ENCODE data around the gene PIERCE2. TPM values are rescaled to one million over a fixed set of nuclear protein-coding genes. Genes with fewer than 3 reads are reported as not detected.
"Not testable (repeated sequence)": the region's sequence is repeated elsewhere in the genome, so short reads cannot be mapped to it uniquely, and the experiment has no call there.

The PIERCE2 gene
- total RNA-seq, 2 experiments from 2014 or later: 0.38 to 0.44 TPM

DNA sequence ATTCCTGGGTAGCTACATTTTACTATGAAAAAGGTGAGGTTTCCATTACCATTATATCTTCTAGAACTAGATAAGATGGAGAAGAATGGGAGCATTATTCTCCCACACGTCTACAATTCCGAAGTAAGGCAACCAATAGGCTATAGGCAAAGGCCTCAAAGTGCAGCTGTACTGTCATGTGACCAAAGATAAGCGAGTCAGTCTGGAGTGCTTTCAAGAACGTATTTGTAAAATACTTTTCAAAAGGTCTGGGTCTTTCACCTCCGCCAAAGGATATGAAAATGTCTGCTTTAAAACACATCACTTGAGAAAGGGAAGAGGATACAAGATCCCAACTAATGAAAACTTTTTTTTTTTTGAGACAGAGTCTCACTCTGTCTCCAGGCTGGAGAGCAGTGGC is 10.1 kb upstream of the PIERCE2 start:
- CTCF ChIA-PET: interaction anchor here (0.9 to 1.4 kb wide), 2 partner anchors 9 to 10 kb away, joined by 3 to 5 read pairs; partner anchors contain the start of genes CCPG1 and PIERCE2

DNA sequence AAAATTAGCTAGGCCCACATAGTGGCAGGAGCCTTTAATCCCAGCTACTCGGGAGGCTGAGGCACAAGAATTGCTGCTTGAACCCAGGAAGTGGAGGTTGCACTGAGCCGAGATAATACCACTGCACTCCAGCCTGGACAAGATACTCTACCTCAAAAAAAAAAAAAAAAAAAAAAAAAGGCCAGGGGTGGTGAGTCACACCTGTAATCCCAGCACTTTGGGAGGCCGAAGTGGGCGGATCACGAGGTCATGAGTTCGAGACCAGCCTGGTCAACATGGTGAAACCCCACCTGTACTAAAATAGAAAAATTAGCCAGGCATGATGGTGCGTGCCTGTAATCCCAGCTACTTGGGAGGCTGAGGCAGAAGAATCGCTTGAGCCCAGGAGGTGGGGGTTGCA is 8.2 kb upstream of the PIERCE2 start:
- intact Hi-C loops (cut with micrococcal nuclease): not testable (repeated sequence)
- peaks cover 31% of the 10 kb centered on the region for H3K4me1 Mint-ChIP-seq (ENCODE audit: low read depth)

More for the DNA sequence above, 10.1 kb upstream of the PIERCE2 start:
- peaks cover 22% of the 10 kb centered on the region for H3K36me3 Mint-ChIP-seq (ENCODE audit: low read depth)
- no peak overlapping the region for H3K4me3 Mint-ChIP-seq
- intact Hi-C loops (cut with micrococcal nuclease): no loop called here
- peaks cover 8% of the 10 kb centered on the region for H3K9me3 Mint-ChIP-seq
- H3K27ac Mint-ChIP-seq: no peak overlapping the region
- no peaks in the 10 kb centered on the region for H3K27me3 Mint-ChIP-seq (ENCODE audit: low read depth)
- H3K4me1 Mint-ChIP-seq (ENCODE audit: low read depth): peaks cover 20% of the 10 kb centered on the region
- no peak for DNase-seq

DNA sequence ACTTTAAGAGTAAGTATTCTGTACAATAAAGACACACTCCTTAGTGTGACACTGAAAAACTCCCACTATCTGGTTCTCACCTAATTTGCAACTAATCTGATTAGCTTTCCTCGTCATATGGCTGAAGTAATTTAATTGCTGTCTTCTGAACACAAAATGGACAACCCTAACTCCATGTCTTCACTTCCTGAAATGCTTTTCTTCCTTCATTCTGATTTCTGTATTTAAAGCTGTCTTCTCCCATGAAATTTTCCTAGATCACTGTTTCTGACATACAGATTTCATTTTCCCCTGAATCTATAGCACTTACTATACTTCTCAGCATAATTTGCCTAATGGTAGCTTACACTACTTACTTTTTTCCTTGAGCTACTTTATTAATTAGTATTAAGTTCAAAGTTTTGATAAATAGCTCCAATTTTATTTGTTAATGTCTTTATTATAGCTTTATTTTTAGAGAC is 6.5 kb upstream of the PIERCE2 start:
- intact Hi-C loops (cut with micrococcal nuclease): no loop called here
- H3K9me3 Mint-ChIP-seq: no peaks in the 10 kb centered on the region
- CTCF ChIA-PET: interaction anchor here (1.6 kb wide), 1 partner anchor 38 kb away, joined by 3 read pairs; no protein-coding TSS in a partner anchor

More for the DNA sequence above, 8.2 kb upstream of the PIERCE2 start:
- DNase-seq; H3K27me3 Mint-ChIP-seq (ENCODE audit: low read depth); H3K4me3 Mint-ChIP-seq; CTCF ChIA-PET; H3K27ac Mint-ChIP-seq; H3K9me3 Mint-ChIP-seq: not testable (repeated sequence)
- H3K36me3 Mint-ChIP-seq (ENCODE audit: low read depth): peaks cover 20% of the 10 kb centered on the region

DNA sequence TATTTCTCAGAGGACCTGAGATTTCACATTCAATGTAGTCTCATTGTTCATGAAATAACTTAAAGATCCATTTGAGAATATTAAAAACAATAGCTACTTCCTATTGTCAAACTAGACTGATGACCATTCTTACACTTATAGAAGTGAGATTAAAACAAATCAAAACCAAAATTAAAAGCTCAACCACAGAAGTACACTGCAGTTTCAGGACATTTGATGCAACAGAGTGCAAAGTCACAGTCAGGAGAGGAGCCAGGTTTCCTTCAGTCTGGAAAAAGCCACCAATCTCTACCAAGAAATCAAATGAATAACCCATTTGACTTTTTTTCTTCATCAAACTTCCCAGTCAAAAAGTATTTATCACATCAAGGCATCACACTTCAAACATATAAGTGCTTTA is 5.6 kb upstream of the PIERCE2 start:
- Mint-ChIP-seq H3K4me1 (ENCODE audit: low read depth) (peaks cover 39% of the 10 kb centered on the region), H3K9me3 (no peaks in the 10 kb centered on the region), H3K36me3 (ENCODE audit: low read depth) (peaks cover 11% of the 10 kb centered on the region), H3K27me3 (ENCODE audit: low read depth) (no peaks in the 10 kb centered on the region), H3K4me3 (peak overlapping the region; percentile 0), H3K27ac (peak overlapping the region; percentile 74)
- intact Hi-C loops (cut with micrococcal nuclease): no loop called here
- DNase-seq: peak; percentile 28
- CTCF ChIA-PET: interaction anchor here (1.6 to 3.3 kb wide), 2 partner anchors 32 to 37 kb away, joined by 3 to 10 read pairs; no protein-coding TSS in a partner anchor

More for the DNA sequence above, 6.5 kb upstream of the PIERCE2 start:
- Mint-ChIP-seq H3K36me3 (ENCODE audit: low read depth) (peaks cover 15% of the 10 kb centered on the region), H3K4me1 (ENCODE audit: low read depth) (peaks cover 34% of the 10 kb centered on the region), H3K27me3 (ENCODE audit: low read depth) (no peaks in the 10 kb centered on the region), H3K27ac (no peak overlapping the region), H3K4me3 (no peak overlapping the region)
- no peak for DNase-seq

DNA sequence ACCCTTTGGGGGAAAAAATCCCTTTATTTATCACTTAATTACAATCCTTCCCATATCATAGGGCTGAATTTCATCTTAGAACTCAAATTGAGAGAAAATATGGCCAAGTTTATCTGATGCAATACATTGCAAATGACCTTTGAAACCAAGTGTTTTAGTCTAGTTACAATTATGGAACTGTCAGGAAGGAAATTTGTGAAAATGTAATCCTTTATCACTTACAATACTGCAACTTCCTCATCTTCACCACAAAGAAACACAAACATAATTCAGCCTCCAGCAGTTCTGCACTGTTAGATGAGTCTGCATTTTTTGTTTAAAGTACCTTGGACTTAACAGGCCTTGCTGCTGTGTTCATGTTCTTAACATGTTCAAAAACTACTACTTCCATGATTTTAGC is 4.8 kb upstream of the PIERCE2 start:
- Mint-ChIP-seq H3K27ac (peak overlapping the region; percentile 38), H3K36me3 (ENCODE audit: low read depth) (peaks cover 5% of the 10 kb centered on the region), H3K4me1 (ENCODE audit: low read depth) (peaks cover 40% of the 10 kb centered on the region), H3K9me3 (no peaks in the 10 kb centered on the region), H3K4me3 (no peak overlapping the region), H3K27me3 (ENCODE audit: low read depth) (no peaks in the 10 kb centered on the region)
- intact Hi-C loops (cut with micrococcal nuclease): no loop called here
- no peak for DNase-seq
- CTCF ChIA-PET: interaction anchor here (3.3 kb wide), 1 partner anchor 31 kb away, joined by 10 read pairs; no protein-coding TSS in a partner anchor

DNA sequence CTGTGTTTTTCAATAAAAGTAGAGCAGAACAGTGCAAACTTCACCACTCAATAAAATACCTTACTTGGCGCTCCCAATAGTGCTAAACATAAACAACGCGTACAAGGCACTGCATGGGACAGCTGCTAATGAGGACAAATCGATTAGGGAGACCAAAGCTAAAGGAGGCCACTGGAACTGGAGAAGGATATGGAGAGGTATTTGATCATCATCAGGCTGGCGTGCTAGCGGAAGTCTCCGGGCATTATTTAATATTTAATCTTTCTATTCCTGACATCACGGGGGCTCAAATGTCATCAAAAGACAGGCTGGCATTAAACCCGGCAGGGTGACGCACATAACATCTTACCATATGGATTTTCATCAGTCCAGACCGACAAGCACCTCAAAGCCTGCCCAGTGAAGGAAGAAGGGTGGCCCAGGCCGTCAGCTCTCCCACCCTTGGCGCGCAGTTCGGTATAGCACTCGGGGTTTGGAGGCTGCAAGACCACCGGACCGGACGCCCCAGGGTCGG is 740 bp upstream of the PIERCE2 start:
- no peak for DNase-seq

DNA sequence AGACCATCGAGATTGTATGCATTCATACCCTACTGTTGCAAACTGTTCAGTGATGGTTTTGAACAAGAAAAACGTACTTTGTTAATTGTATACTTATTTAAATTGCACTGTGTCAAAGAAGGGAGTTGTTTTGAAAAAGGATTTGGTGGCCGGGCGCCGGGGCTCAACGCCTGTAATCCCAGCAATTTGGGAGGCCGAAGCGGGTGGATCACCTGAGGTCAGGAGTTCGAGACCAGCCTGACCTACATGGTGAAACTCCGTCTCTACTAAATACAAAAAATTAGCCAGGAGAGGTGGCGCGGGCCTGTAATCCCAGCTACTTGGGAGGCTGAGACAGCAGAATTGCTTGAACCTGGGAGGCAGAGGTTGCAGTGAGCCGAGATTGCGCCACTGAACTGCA is 681 bp downstream of the PIERCE2 start:
- CTCF ChIA-PET: interaction anchor here (0.7 to 2.0 kb wide), 12 partner anchors 11 to 527 kb away, joined by 3 to 9 read pairs (median 4); partner anchors contain the start of genes PIGB and PIGBOS1
- not testable (repeated sequence) for H3K36me3 Mint-ChIP-seq (ENCODE audit: low read depth); H3K27ac Mint-ChIP-seq; DNase-seq; H3K9me3 Mint-ChIP-seq; H3K27me3 Mint-ChIP-seq (ENCODE audit: low read depth)
- Mint-ChIP-seq H3K4me1 (ENCODE audit: low read depth) (peaks cover 18% of the 10 kb centered on the region), H3K4me3 (peak overlapping the region; percentile 82)
- intact Hi-C loops (cut with micrococcal nuclease): loop anchor here (1.0 to 5.0 kb wide), 8 partner anchors 89 to 833 kb away; partner anchors contain the start of genes NEDD4, PIGB, PIGBOS1 and RFX7

More for the DNA sequence above, 740 bp upstream of the PIERCE2 start:
- Mint-ChIP-seq H3K9me3 (no peaks in the 10 kb centered on the region), H3K4me1 (ENCODE audit: low read depth) (peaks cover 30% of the 10 kb centered on the region), H3K27me3 (ENCODE audit: low read depth) (no peaks in the 10 kb centered on the region), H3K36me3 (ENCODE audit: low read depth) (no peaks in the 10 kb centered on the region), H3K4me3 (peak overlapping the region; percentile 82), H3K27ac (peak overlapping the region; percentile 53)
- CTCF ChIA-PET: interaction anchor here (0.6 to 2.0 kb wide), 8 partner anchors 9 to 483 kb away, joined by 3 to 9 read pairs (median 4); partner anchors contain the start of genes PIGB and PIGBOS1
- intact Hi-C loops (cut with micrococcal nuclease): loop anchor here (1.0 to 5.0 kb wide), 8 partner anchors 88 to 835 kb away; partner anchors contain the start of genes NEDD4, PIGB, PIGBOS1 and RFX7

DNA sequence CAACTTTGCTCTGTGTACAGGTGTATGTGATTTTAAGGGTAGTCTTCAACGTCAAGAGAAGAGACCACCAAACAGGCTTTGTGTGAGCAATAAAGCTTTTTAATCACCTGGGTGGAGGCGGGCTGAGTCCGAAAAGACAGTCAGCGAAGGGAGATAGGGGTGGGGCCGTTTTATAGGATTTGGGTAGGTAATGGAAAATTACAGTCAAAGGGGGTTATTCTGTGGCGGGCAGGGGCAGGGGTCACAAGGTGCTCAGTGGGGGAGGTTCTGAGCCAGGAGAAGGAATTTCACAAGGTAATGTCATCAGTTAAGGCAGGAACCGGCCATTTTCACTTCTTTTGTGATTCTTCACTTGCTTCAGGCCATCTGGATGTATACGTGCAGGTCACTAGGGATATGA is 9.4 kb downstream of the PIERCE2 start:
- H3K4me3 Mint-ChIP-seq; DNase-seq; H3K27me3 Mint-ChIP-seq (ENCODE audit: low read depth); intact Hi-C loops (cut with micrococcal nuclease); H3K4me1 Mint-ChIP-seq (ENCODE audit: low read depth); H3K9me3 Mint-ChIP-seq; H3K36me3 Mint-ChIP-seq (ENCODE audit: low read depth); H3K27ac Mint-ChIP-seq: not testable (repeated sequence)
- CTCF ChIA-PET: interaction anchor here (0.6 to 1.0 kb wide), 2 partner anchors 22 to 130 kb away, joined by 3 to 4 read pairs; no protein-coding TSS in a partner anchor

DNA sequence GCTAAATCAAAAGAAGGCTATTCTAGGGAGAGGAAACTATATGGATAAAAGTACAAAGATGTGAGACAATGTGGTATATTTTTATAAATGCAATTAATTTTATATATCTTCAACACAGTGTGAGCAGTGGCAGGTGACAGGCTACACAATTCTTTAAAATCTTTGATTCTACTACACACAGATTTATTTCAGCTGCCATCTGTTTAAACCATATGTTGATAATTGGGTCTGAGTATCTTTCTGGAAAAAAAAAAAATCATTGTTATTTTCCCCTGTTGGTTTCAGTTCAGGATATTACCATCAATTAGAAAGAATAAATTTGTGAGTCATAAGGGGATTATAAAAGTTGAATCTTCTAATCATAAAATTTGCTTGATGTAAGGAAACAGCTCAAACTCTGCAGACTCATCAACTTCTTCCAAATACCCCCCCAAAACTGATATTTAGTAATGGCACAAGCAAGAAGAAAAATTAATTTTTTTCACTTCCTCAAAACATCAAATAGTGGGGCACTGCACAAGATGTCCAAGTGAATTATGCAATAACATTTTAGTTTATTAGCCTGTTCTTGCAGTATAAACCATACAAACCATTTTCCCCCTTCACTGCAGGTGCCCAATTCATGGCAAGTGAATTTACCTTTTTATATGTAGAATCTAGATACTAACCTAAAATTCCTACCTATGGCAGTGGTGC is 12.0 kb downstream of the PIERCE2 start:
- no peaks in the 10 kb centered on the region for H3K36me3 Mint-ChIP-seq (ENCODE audit: low read depth)
- no peak overlapping the region for H3K27ac Mint-ChIP-seq
- no peak for DNase-seq
- no peak overlapping the region for H3K4me3 Mint-ChIP-seq
- H3K27me3 Mint-ChIP-seq (ENCODE audit: low read depth): no peaks in the 10 kb centered on the region
- intact Hi-C loops (cut with micrococcal nuclease): no loop called here
- CTCF ChIA-PET: interaction anchor here (0.6 to 0.9 kb wide), 2 partner anchors 11 to 12 kb away, joined by 3 read pairs; partner anchors contain the start of genes CCPG1 and PIERCE2
- no peaks in the 10 kb centered on the region for H3K4me1 Mint-ChIP-seq (ENCODE audit: low read depth)
- no peaks in the 10 kb centered on the region for H3K9me3 Mint-ChIP-seq

DNA sequence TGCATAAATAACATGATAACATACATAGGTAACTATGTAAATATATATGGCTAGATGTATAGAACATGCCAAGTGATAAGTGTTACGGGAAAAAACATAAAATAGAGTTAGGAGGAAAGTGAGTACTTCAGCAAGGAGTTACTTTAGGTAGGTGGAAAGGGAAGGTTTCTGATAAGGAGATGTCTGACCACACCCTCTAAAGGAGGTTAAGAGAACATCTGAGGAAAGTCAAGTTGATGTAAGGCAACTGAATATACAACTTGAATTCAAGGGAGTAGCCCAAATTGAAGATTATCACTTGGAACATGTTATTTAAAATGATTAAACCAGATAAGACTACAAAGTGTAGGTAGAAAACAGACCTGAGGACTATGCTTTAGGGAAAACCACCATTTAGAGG is 13.8 kb downstream of the PIERCE2 start:
- no peaks in the 10 kb centered on the region for H3K9me3 Mint-ChIP-seq
- no peak overlapping the region for H3K27ac Mint-ChIP-seq
- no peak for DNase-seq
- no peaks in the 10 kb centered on the region for H3K27me3 Mint-ChIP-seq (ENCODE audit: low read depth)
- no peaks in the 10 kb centered on the region for H3K4me1 Mint-ChIP-seq (ENCODE audit: low read depth)
- intact Hi-C loops (cut with micrococcal nuclease): no loop called here
- H3K4me3 Mint-ChIP-seq: no peak overlapping the region
- CTCF ChIA-PET: no interaction called here
- H3K36me3 Mint-ChIP-seq (ENCODE audit: low read depth): no peaks in the 10 kb centered on the region

DNA sequence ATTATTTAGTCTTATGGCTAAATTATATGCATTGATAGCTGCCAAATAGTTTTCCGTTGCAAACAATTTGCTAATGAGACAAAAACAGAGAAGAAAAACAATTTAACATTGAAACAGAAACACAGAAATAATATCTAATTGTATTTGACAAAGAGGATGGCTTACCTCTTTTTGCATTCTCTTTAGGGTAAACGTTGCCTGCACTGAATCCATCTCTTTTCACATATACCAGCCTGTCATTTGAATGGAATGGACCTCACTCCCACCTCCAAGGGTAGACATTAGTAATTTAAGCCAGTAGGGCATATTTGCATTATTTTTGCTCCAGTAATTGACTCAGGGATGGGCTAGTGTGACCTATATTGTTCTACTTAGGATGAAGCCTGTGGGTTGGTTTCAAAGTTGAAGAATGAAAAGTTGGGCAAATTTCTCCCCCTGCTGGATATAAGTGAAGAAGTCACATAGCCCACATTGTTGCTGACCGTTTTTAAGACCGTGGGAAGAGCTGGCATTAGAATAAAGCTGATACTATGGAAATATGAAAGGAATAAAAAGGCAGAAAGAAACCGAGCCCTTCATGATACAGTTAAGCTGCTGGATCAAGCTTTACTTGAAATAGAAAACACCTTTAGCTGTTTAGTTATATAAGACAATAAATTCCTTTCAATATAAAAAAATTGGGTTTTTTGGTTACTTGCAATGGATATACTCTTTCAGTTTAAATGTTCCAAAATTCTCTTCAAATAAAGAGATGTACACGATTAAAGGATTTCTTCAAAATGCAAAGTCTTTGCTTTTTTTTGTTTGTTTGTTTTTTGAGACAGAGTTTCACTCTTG is 26.9 kb downstream of the PIERCE2 start:
- no peaks in the 10 kb centered on the region for H3K9me3 Mint-ChIP-seq
- DNase-seq: peak; percentile 14
- no peaks in the 10 kb centered on the region for H3K27me3 Mint-ChIP-seq (ENCODE audit: low read depth)
- H3K36me3 Mint-ChIP-seq (ENCODE audit: low read depth): no peaks in the 10 kb centered on the region
- H3K27ac Mint-ChIP-seq: no peak overlapping the region
- intact Hi-C loops (cut with micrococcal nuclease): loop anchor here (1.0 to 5.0 kb wide), 4 partner anchors 116 to 1473 kb away; partner anchors contain the start of genes PIGB and PIGBOS1
- CTCF ChIA-PET: interaction anchor here (0.6 to 2.0 kb wide), 15 partner anchors 18 to 1617 kb away, joined by 3 to 10 read pairs (median 3); no protein-coding TSS in a partner anchor
- H3K4me3 Mint-ChIP-seq: no peak overlapping the region
- H3K4me1 Mint-ChIP-seq (ENCODE audit: low read depth): no peaks in the 10 kb centered on the region

DNA sequence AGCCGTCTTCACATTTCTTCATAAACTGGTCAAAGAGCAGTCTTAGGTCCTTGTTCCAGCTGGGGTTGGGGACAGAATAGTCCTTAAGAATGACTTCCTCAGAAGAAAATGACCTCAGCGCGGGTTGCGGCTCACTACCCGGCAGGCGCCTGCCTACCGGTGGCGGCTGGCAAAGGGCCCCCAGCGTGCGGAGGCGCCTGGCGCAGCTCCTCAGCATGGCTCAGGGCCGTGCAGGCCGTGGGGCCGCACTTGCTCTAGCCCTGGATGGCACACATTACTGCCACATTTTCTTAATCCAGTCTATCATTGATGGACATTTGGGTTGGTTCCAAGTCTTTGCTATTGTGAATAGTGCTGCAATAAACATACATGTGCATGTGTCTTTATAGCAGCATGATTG is 34.8 kb downstream of the PIERCE2 start:
- CTCF ChIA-PET; H3K27me3 Mint-ChIP-seq (ENCODE audit: low read depth); DNase-seq; H3K4me3 Mint-ChIP-seq; H3K36me3 Mint-ChIP-seq (ENCODE audit: low read depth); intact Hi-C loops (cut with micrococcal nuclease); H3K4me1 Mint-ChIP-seq (ENCODE audit: low read depth); H3K9me3 Mint-ChIP-seq; H3K27ac Mint-ChIP-seq: not testable (repeated sequence)
